ENCODE data around the gene VDAC2.

Gene VDAC2

GRCh38 chr10:75235375-75236177 lies 25.0 kb downstream of the VDAC2 start, which contains the start of gene COMTD1 (continued):
- peak; percentile 50; the same call in 1 of the 2 replicates for TF ChIP-seq ZNF24 (tag by site-specific recombination; IDR thresholded peaks at IDR 0.05)
- TF ChIP-seq ZNF560 (tag by site-specific recombination; IDR thresholded peaks at IDR 0.05; ENCODE audit: borderline replicate concordance), result no peak
- TF ChIP-seq ZNF837 (tag by site-specific recombination; IDR thresholded peaks at IDR 0.05), result no peak
- TF ChIP-seq ZNF707 (tag by site-specific recombination; IDR thresholded peaks at IDR 0.05), result no peak

DNA sequence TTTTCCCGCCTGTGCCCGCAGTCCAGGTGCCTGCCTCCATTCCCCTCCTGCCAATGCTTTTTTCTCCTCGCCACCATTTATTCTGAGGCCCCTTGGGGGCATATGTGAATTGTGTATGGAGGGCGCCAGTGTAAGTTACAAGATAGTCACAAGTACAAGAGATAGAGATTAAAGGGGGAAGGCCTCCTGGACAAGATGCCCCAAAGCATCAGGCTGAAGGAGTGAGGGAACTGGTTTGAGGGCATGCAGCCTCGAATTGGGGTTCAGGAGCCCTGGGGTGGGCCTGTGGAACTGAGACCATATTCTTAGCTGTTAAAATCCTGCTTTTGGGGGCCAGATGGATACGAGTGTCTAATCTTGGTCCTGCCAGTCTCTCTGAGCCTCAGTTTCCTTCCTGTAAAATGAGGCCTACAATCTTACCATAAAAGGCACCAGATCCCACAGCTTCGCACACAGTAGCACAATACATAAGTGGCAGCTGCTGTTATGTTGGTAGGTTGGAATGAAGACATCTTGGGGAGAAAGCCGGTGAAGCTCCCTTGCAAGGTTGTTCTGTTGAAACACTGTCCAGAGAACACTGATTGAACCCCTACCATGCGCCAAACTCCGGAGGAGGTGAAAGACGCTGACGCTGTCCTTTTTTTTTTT lies 25.7 kb downstream of the VDAC2 start:
- TF ChIP-seq ZBTB7A (tag by site-specific recombination; IDR thresholded peaks at IDR 0.05; ENCODE audit: low read depth), result 0 out of 2 replicates have a peak, but pooled peaks have one; percentile 10
- peak; percentile 10; the same call in 1 of the 2 replicates for TF ChIP-seq ZNF501 (tag by site-specific recombination; IDR thresholded peaks at IDR 0.05)
- TF ChIP-seq ZNF513 (tag by site-specific recombination; IDR thresholded peaks at IDR 0.05), result 0 out of 2 replicates have a peak, but pooled peaks have one; percentile 1
- peak; percentile 27 for TF ChIP-seq REST (tag by site-specific recombination; IDR thresholded peaks at IDR 0.05)
- TF ChIP-seq ZNF366 (tag by site-specific recombination; conservative IDR thresholded peaks at IDR 0.05), result peak; percentile 41; the same call in 1 of the 2 replicates
- 0 out of 2 replicates have a peak, but pooled peaks have one; percentile 8 for TF ChIP-seq ZNF610 (tag by site-specific recombination; IDR thresholded peaks at IDR 0.05; ENCODE audit: borderline replicate concordance)
- no peak for TF ChIP-seq ZNF132 (tag by site-specific recombination; IDR thresholded peaks at IDR 0.05; ENCODE audit: borderline replicate concordance)
- no peak for TF ChIP-seq MZF1 (tag by site-specific recombination; IDR thresholded peaks at IDR 0.05; ENCODE audit: borderline replicate concordance)
- TF ChIP-seq YY1 (tag by site-specific recombination; IDR thresholded peaks at IDR 0.05), result peak; percentile 19
- no peak for TF ChIP-seq ZNF555 (tag by site-specific recombination; conservative IDR thresholded peaks at IDR 0.05)
- TF ChIP-seq ZBTB8A (tag by site-specific recombination; IDR thresholded peaks at IDR 0.05), result peak; percentile 82
- peak; percentile 4; the same call in 1 of the 2 replicates for TF ChIP-seq ZNF121 (tag by site-specific recombination; IDR thresholded peaks at IDR 0.05)
- Histone ChIP-seq H3K4me3 (ENCODE audit: low read depth, low read length) (no peak overlapping the region), H3K27ac (ENCODE audit: extremely low read depth, low read depth, low read length) (no peak overlapping the region; the same call in 1 of the 2 replicates), H3K36me3 (ENCODE audit: control insufficient read depth in 2 of 2, insufficient read depth in 1 of 2, low read length in 2 of 2) (peaks cover 0 to 25% of the 10 kb centered on the region in 2 experiments; a peak in 2 of 3 replicates), H3K9me3 (ENCODE audit: control insufficient read depth, insufficient read depth, low read depth, low read length) (no peaks in the 10 kb centered on the region), H3K4me1 (ENCODE audit: control insufficient read depth, insufficient read depth, low read length) (no peaks in the 10 kb centered on the region; the same call in 1 of the 2 replicates)
- ChIA-PET CTCF (interaction anchor here (0.5 to 4.6 kb wide), 34 partner anchors 10 to 1749 kb away, joined by 3 to 47 read pairs (median 3); partner anchors contain the start of gene ZNF503), POLR2A (interaction anchor here (0.6 to 3.8 kb wide), 5 partner anchors 11 to 165 kb away, joined by 3 to 36 read pairs (median 10); partner anchors contain the start of genes SAMD8, VDAC2 and ZNF503)
